LHCN-M2 (cell line): ENCODE measurements around the gene EVPLL. TPM values are rescaled to one million over a fixed set of nuclear protein-coding genes. Genes with fewer than 3 reads are reported as not detected.
"Not testable (repeated sequence)": the region's sequence is repeated elsewhere in the genome, so short reads cannot be mapped to it uniquely, and the experiment has no call there.

Experiments used
- DNase-seq: peaks from one replicate; pipeline ENCODE4 v3.0.0-alpha.2; 2012; ENCODE audit warnings: low read depth
- total RNA-seq: library from RNA; depleted of rRNA; stranded (reverse); fragments of >200 nt; gene quantifications from 2 replicates; pipeline ENCODE4 v1.2.3, GENCODE V29; 2014; rRNA removed

Gene EVPLL
- total RNA-seq, 1 experiment from 2014 or later, result not detected

DNA sequence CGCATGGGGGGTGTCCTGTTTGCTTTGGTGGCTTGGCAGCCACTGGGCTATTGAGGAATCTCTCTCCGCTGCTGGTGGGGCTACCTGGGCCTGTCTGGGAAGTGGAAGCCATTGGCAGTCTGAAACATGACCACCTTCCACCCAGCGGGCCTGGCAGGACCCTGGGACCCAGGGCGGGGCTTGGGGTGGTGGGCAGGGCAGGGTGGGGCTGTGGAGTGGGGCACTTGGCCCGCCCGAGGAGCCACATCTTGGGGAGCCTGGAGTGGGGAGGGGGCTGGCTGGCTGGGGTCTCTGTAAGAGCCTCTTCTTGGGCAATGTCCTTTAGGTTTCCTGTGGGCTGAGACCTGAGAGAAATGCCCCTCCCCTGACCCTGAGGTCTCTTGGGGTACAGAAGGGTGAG, 48.0 kb downstream of the EVPLL start:
- DNase-seq, result not testable (repeated sequence)

DNA sequence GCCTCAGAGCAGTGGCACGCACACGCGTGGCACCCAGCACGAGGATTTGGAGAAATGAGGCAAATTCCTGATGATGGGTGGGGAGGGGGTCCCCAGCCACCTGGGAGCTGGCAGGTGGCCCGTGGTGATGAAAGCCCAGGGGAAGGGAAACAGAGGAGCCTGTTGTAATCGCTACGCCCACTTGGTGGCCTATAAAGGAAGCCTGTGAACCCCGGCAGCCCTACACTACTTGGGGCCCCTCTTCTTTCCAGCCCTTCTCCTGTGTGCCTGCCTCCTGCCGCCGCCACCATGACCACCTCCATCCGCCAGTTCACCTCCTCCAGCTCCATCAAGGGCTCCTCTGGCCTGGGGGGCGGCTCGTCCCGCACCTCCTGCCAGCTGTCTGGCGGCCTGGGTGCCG, 49.1 kb downstream of the EVPLL start:
- not testable (repeated sequence) for DNase-seq

- not testable (repeated sequence) for DNase-seq
Observed at GRCh38 chr17:18432206-18432605, 54.6 kb downstream of the EVPLL start.

Other genes starting within 250 kb of the EVPLL start
- 115 and 123 TPM in 2 replicates for gene ALKBH5, start 193.9 kb upstream of the EVPLL start, total RNA-seq
- 53.3 and 53.7 TPM in 2 replicates for gene LLGL1, start 152.1 kb upstream of the EVPLL start, total RNA-seq
- gene FLII, start 119.0 kb upstream of the EVPLL start, total RNA-seq, result 284 and 286 TPM in 2 replicates
- gene MIEF2, start 117.1 kb upstream of the EVPLL start, total RNA-seq, result 9.4 and 9.6 TPM in 2 replicates
- gene TOP3A, start 62.8 kb upstream of the EVPLL start, total RNA-seq, result 46.4 and 58.7 TPM in 2 replicates
- gene SMCR8, start 62.5 kb upstream of the EVPLL start, total RNA-seq, result 9.0 and 11.3 TPM in 2 replicates
- 20.0 and 22.2 TPM in 2 replicates for gene SHMT1, start 14.2 kb upstream of the EVPLL start, total RNA-seq
- gene LGALS9C, start 99.0 kb downstream of the EVPLL start, total RNA-seq, result not detected in 2 replicates